Activated CD8-positive, alpha-beta memory T cell treated with anti-CD3 and anti-CD28 coated beads for 36 hours (primary cell): ENCODE data around the gene HOTAIR. TPM values are rescaled to one million over a fixed set of nuclear protein-coding genes. Genes with fewer than 3 reads are reported as not detected.

ENCODE experiments used
- CTCF ChIA-PET: fragments of 350-600 bp; sonication (Branson Sonifier 250); formaldehyde crosslinking; loops from one replicate; lab custom pipeline; 2021; ENCODE audit warnings: antibody characterized with exemption; lab: Charles Lee
- POLR2A ChIA-PET: fragments of 350-600 bp; sonication (Branson Sonifier 250); formaldehyde crosslinking; loops from one replicate; lab custom pipeline; 2021; ENCODE audit warnings: antibody characterized with exemption; lab: Charles Lee
- total RNA-seq, 2 experiments: library from RNA; stranded (reverse); gene quantifications; one replicate each; pipeline ENCODE4 v1.2.3, GENCODE V29; 2021

The HOTAIR gene
- total RNA-seq, 2 experiments from 2014 or later, result not detected

GRCh38 chr12:54003625-54004024, 28.9 kb upstream of the HOTAIR start:
- POLR2A ChIA-PET, result no interaction called here
- CTCF ChIA-PET, result interaction anchor here (1.5 to 7.1 kb wide), 4 partner anchors 18 to 197 kb away, joined by 3 to 80 read pairs (median 42); partner anchors contain the start of genes HOXC5 and SMUG1

- CTCF ChIA-PET, result interaction anchor here (0.6 to 7.1 kb wide), 6 partner anchors 12 to 197 kb away, joined by 3 to 80 read pairs (median 6); partner anchors contain the start of genes HOXC10, HOXC5 and SMUG1
Measured at GRCh38 chr12:54002915-54003389, 28.2 kb upstream of the HOTAIR start.

GRCh38 chr12:54002278-54002914, 27.6 kb upstream of the HOTAIR start:
- ChIA-PET CTCF (interaction anchor here (0.6 to 7.1 kb wide), 4 partner anchors 11 to 198 kb away, joined by 3 to 80 read pairs (median 39); partner anchors contain the start of genes HOXC10 and SMUG1), POLR2A (interaction anchor here (0.6 kb wide), 1 partner anchor 242 kb away, joined by 3 read pairs; no protein-coding TSS in a partner anchor)

More at GRCh38 chr12:54002915-54003389, 28.2 kb upstream of the HOTAIR start:
- POLR2A ChIA-PET, result no interaction called here

GRCh38 chr12:54001283-54002187, 26.8 kb upstream of the HOTAIR start:
- ChIA-PET CTCF (interaction anchor here (0.6 to 1.8 kb wide), 4 partner anchors 7 to 65 kb away, joined by 3 to 6 read pairs (median 4); partner anchors contain the start of genes HOXC10 and HOXC8), POLR2A (interaction anchor here (0.6 kb wide), 1 partner anchor 241 kb away, joined by 3 read pairs; no protein-coding TSS in a partner anchor)

GRCh38 chr12:54000116-54001114, 25.7 kb upstream of the HOTAIR start, which contains the start of gene HOXC9:
Gene HOXC9, plus strand, starts transcription at chr12:54000161. Its CDS starts 28 bp downstream, at chr12:54000189.
- ChIA-PET CTCF (interaction anchor here (0.6 to 1.8 kb wide), 7 partner anchors 8 to 200 kb away, joined by 3 to 7 read pairs (median 5); partner anchors contain the start of genes HOXC10 and HOXC8), POLR2A (no interaction called here)

- CTCF ChIA-PET, result interaction anchor here (0.7 to 1.8 kb wide), 6 partner anchors 9 to 201 kb away, joined by 3 to 7 read pairs (median 6); partner anchors contain the start of genes HOXC10 and HOXC8
- POLR2A ChIA-PET, result no interaction called here
Measured at GRCh38 chr12:53999559-54000115, 24.9 kb upstream of the HOTAIR start.

GRCh38 chr12:53998900-53999236, 24.1 kb upstream of the HOTAIR start:
- POLR2A ChIA-PET, result no interaction called here
- CTCF ChIA-PET, result interaction anchor here (0.8 to 1.6 kb wide), 6 partner anchors 10 to 209 kb away, joined by 3 to 7 read pairs (median 3); partner anchors contain the start of genes HOXC10 and HOXC8

GRCh38 chr12:53998110-53998899, 23.6 kb upstream of the HOTAIR start:
- POLR2A ChIA-PET, result interaction anchor here (0.5 kb wide), 1 partner anchor 18 kb away, joined by 8 read pairs; no protein-coding TSS in a partner anchor
- CTCF ChIA-PET, result interaction anchor here (0.9 to 1.2 kb wide), 4 partner anchors 11 to 210 kb away, joined by 3 to 4 read pairs (median 3); partner anchors contain the start of gene HOXC8

GRCh38 chr12:53997204-53998109, 22.7 kb upstream of the HOTAIR start:
- POLR2A ChIA-PET, result no interaction called here
- CTCF ChIA-PET, result interaction anchor here (0.9 to 2.6 kb wide), 4 partner anchors 8 to 210 kb away, joined by 3 to 12 read pairs (median 3); no protein-coding TSS in a partner anchor

- POLR2A ChIA-PET, result no interaction called here
- CTCF ChIA-PET, result interaction anchor here (0.9 to 2.6 kb wide), 3 partner anchors 9 to 211 kb away, joined by 3 to 12 read pairs (median 3); no protein-coding TSS in a partner anchor
Measured at GRCh38 chr12:53996240-53997203, 21.8 kb upstream of the HOTAIR start.

- POLR2A ChIA-PET, result no interaction called here
- CTCF ChIA-PET, result interaction anchor here (1.0 to 2.6 kb wide), 3 partner anchors 11 to 212 kb away, joined by 3 to 12 read pairs (median 3); partner anchors contain the start of gene HOXC10
Measured at GRCh38 chr12:53995378-53996239, 20.9 kb upstream of the HOTAIR start.

GRCh38 chr12:53995002-53995377, 20.2 kb upstream of the HOTAIR start:
- ChIA-PET CTCF (interaction anchor here (1.0 to 2.6 kb wide), 2 partner anchors 10 to 213 kb away, joined by 3 to 12 read pairs; partner anchors contain the start of gene HOXC10), POLR2A (no interaction called here)

- POLR2A ChIA-PET, result no interaction called here
- CTCF ChIA-PET, result interaction anchor here (0.8 to 2.6 kb wide), 5 partner anchors 9 to 214 kb away, joined by 3 to 12 read pairs (median 3); partner anchors contain the start of genes HOXC10 and HOXC5
Measured at GRCh38 chr12:53994264-53995001, 19.7 kb upstream of the HOTAIR start.
